Panc1 (cell line): Measurements from ENCODE around the gene RNMT.
"Not testable (repeated sequence)": the region's sequence is repeated elsewhere in the genome, so short reads cannot be mapped to it uniquely, and the experiment has no call there.

Source experiments
- CTCF ChIP-seq: fragments of 450-650 bp; IDR thresholded peaks from 2 replicates; pipeline ENCODE4 v1.5.1; 2017; ENCODE audit warnings: mild to moderate bottlenecking
- POLR2AphosphoS5 ChIP-seq: IDR thresholded peaks from 2 replicates; pipeline ENCODE4 v1.6.1; 2012; ENCODE audit warnings: mild to moderate bottlenecking, low read depth, low read length, moderate library complexity
- SIN3A ChIP-seq: IDR thresholded peaks from 2 replicates; pipeline ENCODE4 v1.6.1; 2012; ENCODE audit warnings: low read depth, mild to moderate bottlenecking, low read length, moderate library complexity, borderline replicate concordance; ENCODE audit not compliant: insufficient read depth
- TCF7L2 ChIP-seq: IDR thresholded peaks from 2 replicates; pipeline ENCODE4 v1.6.1; 2011; ENCODE audit warnings: mild to moderate bottlenecking, low read depth, low read length, inconsistent platforms
- TF ChIP-seq, protein P1 (sequence below), 2 experiments: IDR thresholded peaks; 2 replicates each; pipeline ENCODE4 v1.6.1; 2011 to 2012; ENCODE audit warnings: low read depth in 2 of 2, control low read depth in 1 of 2, low read length in 1 of 2, mild to moderate bottlenecking in 1 of 2, moderate library complexity in 1 of 2; ENCODE audit not compliant: insufficient read depth in 1 of 2

- not testable (repeated sequence) for TF ChIP-seq CTCF, POLR2AphosphoS5, SIN3A, TCF7L2
- TF ChIP-seq, protein P1, sequence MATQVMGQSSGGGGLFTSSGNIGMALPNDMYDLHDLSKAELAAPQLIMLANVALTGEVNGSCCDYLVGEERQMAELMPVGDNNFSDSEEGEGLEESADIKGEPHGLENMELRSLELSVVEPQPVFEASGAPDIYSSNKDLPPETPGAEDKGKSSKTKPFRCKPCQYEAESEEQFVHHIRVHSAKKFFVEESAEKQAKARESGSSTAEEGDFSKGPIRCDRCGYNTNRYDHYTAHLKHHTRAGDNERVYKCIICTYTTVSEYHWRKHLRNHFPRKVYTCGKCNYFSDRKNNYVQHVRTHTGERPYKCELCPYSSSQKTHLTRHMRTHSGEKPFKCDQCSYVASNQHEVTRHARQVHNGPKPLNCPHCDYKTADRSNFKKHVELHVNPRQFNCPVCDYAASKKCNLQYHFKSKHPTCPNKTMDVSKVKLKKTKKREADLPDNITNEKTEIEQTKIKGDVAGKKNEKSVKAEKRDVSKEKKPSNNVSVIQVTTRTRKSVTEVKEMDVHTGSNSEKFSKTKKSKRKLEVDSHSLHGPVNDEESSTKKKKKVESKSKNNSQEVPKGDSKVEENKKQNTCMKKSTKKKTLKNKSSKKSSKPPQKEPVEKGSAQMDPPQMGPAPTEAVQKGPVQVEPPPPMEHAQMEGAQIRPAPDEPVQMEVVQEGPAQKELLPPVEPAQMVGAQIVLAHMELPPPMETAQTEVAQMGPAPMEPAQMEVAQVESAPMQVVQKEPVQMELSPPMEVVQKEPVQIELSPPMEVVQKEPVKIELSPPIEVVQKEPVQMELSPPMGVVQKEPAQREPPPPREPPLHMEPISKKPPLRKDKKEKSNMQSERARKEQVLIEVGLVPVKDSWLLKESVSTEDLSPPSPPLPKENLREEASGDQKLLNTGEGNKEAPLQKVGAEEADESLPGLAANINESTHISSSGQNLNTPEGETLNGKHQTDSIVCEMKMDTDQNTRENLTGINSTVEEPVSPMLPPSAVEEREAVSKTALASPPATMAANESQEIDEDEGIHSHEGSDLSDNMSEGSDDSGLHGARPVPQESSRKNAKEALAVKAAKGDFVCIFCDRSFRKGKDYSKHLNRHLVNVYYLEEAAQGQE (IDR thresholded peaks at IDR 0.05; ENCODE audit: insufficient read depth in 1 of 2, low read depth in 2 of 2, low read length in 1 of 2): not testable (repeated sequence)
These were observed 49.1 kb upstream of the RNMT start for GRCh38 chr18:13677350-13677749.
